ENCODE data around the gene AGAP1.

Gene AGAP1

GRCh38 chr2:235489897-235490296, 3.9 kb upstream of the AGAP1 start:
- DNase-seq (ENCODE audit: low spot score), result no peak

GRCh38 chr2:235492850-235493344, 946 bp upstream of the AGAP1 start:
- DNase-seq (ENCODE audit: low spot score), result no peak

- no peak for DNase-seq (ENCODE audit: low spot score)
Observed at GRCh38 chr2:235493402-235493774, 455 bp upstream of the AGAP1 start.

- no peak for DNase-seq (ENCODE audit: low spot score)
Observed at GRCh38 chr2:235494716-235495372, 1.0 kb downstream of the AGAP1 start.

- no peak for DNase-seq (ENCODE audit: low spot score)
Observed at GRCh38 chr2:235495373-235496238, 1.8 kb downstream of the AGAP1 start.

- DNase-seq (ENCODE audit: low spot score), result no peak
Observed at GRCh38 chr2:235496239-235496621, 2.4 kb downstream of the AGAP1 start.

- no peak for DNase-seq (ENCODE audit: low spot score)
Observed at GRCh38 chr2:235497096-235497495, 3.3 kb downstream of the AGAP1 start.

- DNase-seq (ENCODE audit: low spot score), result no peak
Observed at GRCh38 chr2:235498541-235498940, 4.7 kb downstream of the AGAP1 start.

GRCh38 chr2:235498946-235499812, 5.3 kb downstream of the AGAP1 start:
- DNase-seq (ENCODE audit: low spot score), result no peak

- no peak for DNase-seq (ENCODE audit: low spot score)
Observed at GRCh38 chr2:235500110-235500760, 6.4 kb downstream of the AGAP1 start.

GRCh38 chr2:235500761-235501672, 7.2 kb downstream of the AGAP1 start:
- peak; percentile 47 for DNase-seq (ENCODE audit: low spot score)

- no peak for DNase-seq (ENCODE audit: low spot score)
Observed at GRCh38 chr2:235501673-235502031, 7.8 kb downstream of the AGAP1 start.

- DNase-seq (ENCODE audit: low spot score), result no peak
Observed at GRCh38 chr2:235502336-235502735, 8.5 kb downstream of the AGAP1 start.

GRCh38 chr2:235504441-235505180, 10.8 kb downstream of the AGAP1 start:
- DNase-seq (ENCODE audit: low spot score), result no peak

GRCh38 chr2:235505181-235505741, 11.4 kb downstream of the AGAP1 start:
- no peak for DNase-seq (ENCODE audit: low spot score)

- DNase-seq (ENCODE audit: low spot score), result no peak
Observed at GRCh38 chr2:235506291-235506996, 12.6 kb downstream of the AGAP1 start.

GRCh38 chr2:235506997-235507615, 13.3 kb downstream of the AGAP1 start:
- no peak for DNase-seq (ENCODE audit: low spot score)

GRCh38 chr2:235507928-235508327, 14.1 kb downstream of the AGAP1 start:
- no peak for DNase-seq (ENCODE audit: low spot score)

All from activated CD4-positive, alpha-beta T cell treated with anti-CD3 and anti-CD28 coated beads, Interleukin-2, Interleukin-4, amounts not matched to agents 100 ng/mL and 50 ng/mL, durations not matched to agents 16 hours and 8 hours (primary cell).